ENCODE results near the gene SLC28A2. TPM values are rescaled to one million over a fixed set of nuclear protein-coding genes. Genes with fewer than 3 reads are reported as not detected.
"Not testable (repeated sequence)": the region's sequence is repeated elsewhere in the genome, so short reads cannot be mapped to it uniquely, and the experiment has no call there.

The SLC28A2 gene
- total RNA-seq = not detected in 2 replicates

DNA sequence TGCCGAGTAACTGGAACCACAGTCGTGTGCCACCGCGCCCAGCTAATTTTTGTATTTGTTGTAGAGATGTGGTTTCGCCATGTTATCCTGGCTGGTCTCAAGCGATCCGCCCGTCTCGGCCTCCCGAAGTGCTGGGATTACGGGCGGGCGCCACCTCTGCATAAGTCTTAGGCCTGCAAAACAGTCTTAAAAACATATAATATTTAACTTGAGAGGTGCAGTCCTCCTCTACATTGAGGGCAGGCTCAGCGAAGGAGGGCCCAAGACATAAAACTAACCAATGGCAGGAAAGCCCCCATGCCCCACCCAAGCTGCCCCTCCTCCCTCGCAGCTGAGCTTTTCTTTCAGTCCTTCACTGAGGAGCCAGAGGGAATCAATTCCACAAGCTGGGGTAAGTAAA, at the start of gene SLC28A2:
Gene SLC28A2 (plus strand): TSS at position 347 of the 400 bp plus-strand sequence. CDS start 982 bp downstream, outside the sequence.
- DNase-seq (ENCODE audit: extremely low read depth, low read depth, low spot score) = no peak

- no peak for DNase-seq (ENCODE audit: extremely low read depth, low read depth, low spot score)
Observed at GRCh38 chr15:45203182-45203581, 48.9 kb upstream of the SLC28A2 start.

DNA sequence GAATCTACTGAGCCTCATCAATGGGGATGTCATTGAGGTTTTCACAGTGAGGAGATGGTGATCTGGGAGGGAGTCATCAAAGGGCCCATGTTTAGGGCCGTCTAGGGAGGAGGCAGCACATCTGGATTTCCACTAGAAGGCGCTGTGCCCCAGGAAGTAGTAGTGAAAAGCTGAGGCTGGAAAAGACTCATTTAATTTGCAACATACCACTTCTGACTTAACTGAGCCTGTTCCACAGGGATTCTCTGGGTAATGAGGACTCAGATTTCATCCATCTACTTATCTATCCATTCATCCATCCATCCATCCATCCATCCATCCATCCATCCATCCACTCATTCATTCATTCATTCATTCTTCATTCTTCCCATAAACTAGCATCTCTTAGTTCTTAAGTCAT, 46.8 kb upstream of the SLC28A2 start:
- no peak for DNase-seq (ENCODE audit: extremely low read depth, low read depth, low spot score)

DNA sequence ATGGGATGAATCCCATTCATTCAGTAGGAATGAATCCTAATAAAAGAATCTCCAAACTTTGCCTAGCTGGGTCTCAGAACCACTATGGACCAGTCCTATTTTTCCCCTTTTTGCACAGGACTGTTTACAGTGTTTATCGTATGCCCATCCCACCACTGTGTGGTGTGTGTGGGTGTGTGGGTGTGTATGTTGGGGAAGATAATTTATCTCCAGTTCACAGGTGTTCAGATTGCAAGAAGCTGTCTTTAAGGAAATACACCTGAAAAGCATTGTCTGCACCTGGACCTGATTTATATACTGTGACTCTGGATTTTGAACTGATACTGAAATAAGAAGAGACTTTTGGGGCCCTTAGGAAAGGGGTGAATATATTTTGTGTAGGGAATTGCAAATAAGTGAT, 39.5 kb upstream of the SLC28A2 start:
- DNase-seq (ENCODE audit: extremely low read depth, low read depth, low spot score) = no peak

DNA sequence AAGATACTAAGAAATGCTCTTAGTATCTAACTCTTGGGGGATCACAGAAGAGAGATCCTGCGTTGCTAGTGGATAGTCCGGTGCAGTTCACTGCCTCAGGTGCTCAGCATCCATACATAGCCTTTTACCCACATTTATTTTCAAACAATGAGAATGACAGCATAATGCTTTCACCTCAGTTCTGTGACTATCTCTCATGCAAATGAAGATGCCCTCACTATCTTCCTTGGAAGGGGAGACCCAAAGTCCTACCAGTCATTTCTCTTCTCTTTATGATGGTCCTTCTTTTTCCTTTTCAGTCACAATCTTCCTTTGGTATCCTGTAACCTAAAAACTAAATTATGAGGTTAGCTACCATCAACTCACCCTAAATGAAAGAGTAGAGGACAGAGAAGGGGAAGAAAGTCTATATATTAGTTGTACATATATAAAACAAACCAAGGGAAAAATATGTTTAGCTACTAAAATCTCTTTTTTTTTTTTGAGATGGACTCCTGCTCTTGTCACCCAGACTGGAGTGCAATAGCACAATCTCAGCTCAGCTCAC, 30.9 kb upstream of the SLC28A2 start:
- DNase-seq (ENCODE audit: extremely low read depth, low read depth, low spot score) = no peak

GRCh38 chr15:45221967-45222366, 30.1 kb upstream of the SLC28A2 start:
- no peak for DNase-seq (ENCODE audit: extremely low read depth, low read depth, low spot score)

- no peak for DNase-seq (ENCODE audit: extremely low read depth, low read depth, low spot score)
Observed at GRCh38 chr15:45224621-45225217, 27.3 kb upstream of the SLC28A2 start.

DNA sequence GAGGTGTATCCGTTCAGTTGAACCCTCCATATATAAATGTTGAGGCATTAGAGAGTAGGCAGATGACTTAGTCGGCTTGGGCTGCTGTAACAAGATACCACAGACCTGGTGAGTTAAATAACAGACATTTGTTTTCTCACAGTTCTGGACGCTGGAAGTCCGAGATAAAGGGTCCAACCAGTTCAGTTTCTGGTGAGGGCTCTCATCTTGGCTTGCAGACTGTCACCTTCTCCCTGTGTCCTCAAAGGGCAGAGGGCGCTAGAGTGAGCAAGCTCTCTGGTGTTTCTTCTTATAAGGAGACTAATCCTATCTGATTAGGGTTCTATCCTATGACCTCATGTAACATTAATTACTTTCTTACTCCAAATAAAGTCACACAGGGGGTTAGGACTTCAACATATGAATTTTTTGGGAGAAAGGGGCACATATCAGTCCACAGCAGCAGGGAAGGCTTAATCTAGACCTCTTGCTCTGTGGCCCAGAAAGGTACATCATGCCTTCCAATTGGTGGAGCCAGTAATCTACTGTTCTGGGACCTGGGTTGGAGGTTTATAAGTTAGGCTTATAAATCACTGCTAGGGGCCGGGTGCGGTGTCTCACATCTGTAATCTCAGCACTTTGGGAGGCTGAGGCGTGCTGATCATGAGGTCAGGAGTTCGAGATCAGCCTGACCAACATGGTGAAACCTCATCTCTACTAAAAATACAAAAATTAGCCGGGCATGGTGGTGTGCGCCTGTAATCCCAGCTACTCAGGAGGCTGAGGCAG, 26.3 kb upstream of the SLC28A2 start:
- DNase-seq (ENCODE audit: extremely low read depth, low read depth, low spot score) = no peak

DNA sequence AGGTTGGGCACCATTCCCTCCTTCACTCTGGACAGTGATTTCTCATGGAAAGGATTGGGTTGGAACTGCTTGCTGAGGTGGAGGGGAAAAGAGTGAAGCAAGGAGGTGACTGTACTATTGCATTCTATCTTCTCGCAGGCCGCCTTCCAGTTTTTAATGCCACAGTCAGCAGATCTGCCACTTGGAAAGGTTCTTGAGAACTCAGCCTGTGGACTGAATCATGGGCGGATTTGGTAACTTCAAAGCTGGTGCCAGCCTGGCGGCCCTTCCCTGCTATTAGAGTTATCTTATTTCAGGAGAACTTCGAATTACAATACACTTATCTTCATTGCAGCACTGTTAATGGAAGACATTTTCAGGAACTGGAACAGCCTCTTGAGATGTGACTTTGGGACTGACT, 23.1 kb upstream of the SLC28A2 start:
- DNase-seq (ENCODE audit: extremely low read depth, low read depth, low spot score) = no peak

DNA sequence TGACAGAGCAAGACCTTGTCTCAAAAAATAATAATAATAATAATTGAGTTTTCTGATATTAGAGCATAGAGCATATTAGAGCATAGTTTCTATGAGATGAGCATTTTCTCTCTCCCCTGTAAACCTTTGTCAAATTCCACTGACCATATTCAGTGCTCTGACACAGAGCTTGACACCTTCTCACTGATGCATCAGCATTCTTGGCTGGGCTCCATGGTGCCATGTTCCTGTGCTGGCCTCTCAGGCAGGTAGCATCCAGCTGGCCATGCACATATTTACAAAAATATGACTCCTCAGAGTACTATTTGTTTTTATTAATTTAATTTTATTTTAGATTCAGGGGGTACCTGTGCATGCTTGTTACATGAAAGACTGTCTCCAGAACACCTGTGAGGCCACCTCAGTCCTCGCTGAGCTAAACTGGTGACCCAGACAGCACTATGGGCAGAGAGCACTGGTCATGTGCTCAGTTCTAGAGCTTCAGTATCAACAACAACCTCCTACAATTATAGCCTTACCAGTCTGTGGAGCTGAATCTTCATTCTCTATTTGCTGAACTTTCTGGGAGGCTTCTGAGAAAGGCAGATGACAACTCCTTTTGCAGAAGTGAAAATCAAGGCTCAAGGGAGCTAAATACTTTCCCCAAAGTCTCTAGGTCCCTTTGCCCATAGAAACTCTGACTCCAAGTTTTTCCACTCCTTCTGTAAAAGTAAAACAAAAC, 21.6 kb upstream of the SLC28A2 start:
- no peak for DNase-seq (ENCODE audit: extremely low read depth, low read depth, low spot score)

GRCh38 chr15:45231132-45231531, 20.9 kb upstream of the SLC28A2 start:
- no peak for DNase-seq (ENCODE audit: extremely low read depth, low read depth, low spot score)

DNA sequence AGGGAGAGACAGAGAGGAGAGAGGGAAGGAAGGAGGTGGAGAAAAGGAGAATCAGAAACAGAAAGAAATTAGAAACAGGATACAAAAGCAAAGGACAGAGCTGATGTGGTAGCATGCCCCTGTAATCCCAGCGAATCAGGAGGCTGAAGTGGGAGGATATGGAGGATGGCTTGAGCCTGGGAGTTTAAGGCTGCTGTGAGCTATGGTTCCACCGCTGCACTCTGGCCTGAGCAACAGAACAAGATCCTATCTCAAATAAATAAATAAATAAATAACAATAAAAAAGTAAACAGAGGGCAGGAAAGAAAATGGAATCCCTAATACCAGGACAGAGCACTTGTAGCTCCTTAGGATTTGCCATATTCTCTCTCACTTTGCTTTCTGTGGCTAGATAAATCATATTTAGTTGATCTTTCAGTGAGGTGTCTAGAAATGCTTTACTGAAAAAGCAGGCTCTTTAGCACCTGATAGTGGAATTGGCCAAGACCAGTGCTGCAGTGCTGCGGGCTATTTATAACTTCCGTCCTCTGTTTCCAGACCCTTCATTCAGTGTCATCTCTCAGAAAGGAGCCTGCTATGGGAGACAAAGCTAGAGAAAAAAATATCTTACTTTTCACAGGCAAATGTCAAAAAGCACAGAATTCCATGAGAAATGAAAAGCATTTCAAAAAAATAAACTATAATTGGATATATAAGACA, 20.0 kb upstream of the SLC28A2 start:
- DNase-seq (ENCODE audit: extremely low read depth, low read depth, low spot score) = no peak

DNA sequence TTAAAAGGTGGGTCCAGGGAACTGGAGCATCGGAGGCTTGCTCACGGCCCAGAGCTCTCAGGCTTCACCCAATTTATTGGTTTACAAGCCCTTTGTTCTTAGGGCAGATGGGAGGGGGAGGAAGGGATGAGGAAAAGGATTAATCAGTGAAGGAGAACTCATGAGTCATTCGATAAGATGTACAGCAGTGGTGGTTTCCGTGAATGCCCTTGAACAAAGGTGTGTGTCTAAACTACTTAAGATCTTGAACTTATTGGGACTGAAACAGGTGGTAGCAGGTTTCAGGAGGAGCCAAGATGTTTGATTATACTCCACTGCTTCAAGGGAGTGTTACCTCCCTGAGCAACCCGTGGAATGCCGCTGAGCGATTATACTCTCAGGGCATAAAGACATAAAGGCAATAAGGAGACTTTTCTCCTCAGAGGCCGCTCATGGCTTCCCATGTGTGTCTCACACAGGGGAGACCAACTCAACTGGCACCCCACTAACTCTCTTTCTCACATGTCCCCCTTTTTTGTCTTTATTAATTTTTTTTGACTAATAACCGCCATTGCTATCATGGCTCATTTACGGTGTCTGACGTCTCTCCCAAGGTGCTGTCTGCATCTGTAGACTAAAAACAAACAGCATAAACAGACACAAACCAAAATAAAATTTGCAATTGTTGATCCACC, 17.3 kb upstream of the SLC28A2 start:
- DNase-seq (ENCODE audit: extremely low read depth, low read depth, low spot score) = no peak

- not testable (repeated sequence) for DNase-seq (ENCODE audit: extremely low read depth, low read depth, low spot score)
Observed at GRCh38 chr15:45236806-45237205, 15.2 kb upstream of the SLC28A2 start.

GRCh38 chr15:45242289-45242688, 9.7 kb upstream of the SLC28A2 start:
- no peak for DNase-seq (ENCODE audit: extremely low read depth, low read depth, low spot score)

- DNase-seq (ENCODE audit: extremely low read depth, low read depth, low spot score) = no peak
Observed at GRCh38 chr15:45249125-45249780, 2.8 kb upstream of the SLC28A2 start.

GRCh38 chr15:45253330-45253729, 1.3 kb downstream of the SLC28A2 start:
- DNase-seq (ENCODE audit: extremely low read depth, low read depth, low spot score) = no peak

GRCh38 chr15:45254405-45254804, 2.4 kb downstream of the SLC28A2 start:
- no peak for DNase-seq (ENCODE audit: extremely low read depth, low read depth, low spot score)

GRCh38 chr15:45254824-45255223, 2.8 kb downstream of the SLC28A2 start:
- not testable (repeated sequence) for DNase-seq (ENCODE audit: extremely low read depth, low read depth, low spot score)

GRCh38 chr15:45259796-45260195, 7.8 kb downstream of the SLC28A2 start:
- no peak for DNase-seq (ENCODE audit: extremely low read depth, low read depth, low spot score)
